ENCODE data around the gene DCTN1.

DNA sequence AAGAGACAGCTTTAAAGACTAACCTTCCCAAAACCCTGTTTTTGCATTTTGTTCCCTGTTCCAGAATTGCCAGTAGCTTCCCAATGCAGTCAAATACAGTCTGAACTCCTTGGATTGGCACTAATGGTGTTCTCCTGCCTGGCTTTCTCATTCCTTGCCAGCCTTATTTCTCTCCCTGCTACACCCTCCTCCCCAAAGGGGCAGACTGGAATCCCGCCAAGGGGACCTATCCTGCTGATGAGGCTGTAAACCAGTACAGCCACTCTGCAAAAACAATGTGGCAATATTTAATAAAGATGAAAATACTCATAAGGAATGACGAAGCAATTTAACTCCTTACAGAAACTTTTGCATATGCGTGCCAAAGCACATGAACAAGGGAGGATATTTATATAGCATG, 32.4 kb downstream of the DCTN1 start:
- TF ChIP-seq, protein P1, sequence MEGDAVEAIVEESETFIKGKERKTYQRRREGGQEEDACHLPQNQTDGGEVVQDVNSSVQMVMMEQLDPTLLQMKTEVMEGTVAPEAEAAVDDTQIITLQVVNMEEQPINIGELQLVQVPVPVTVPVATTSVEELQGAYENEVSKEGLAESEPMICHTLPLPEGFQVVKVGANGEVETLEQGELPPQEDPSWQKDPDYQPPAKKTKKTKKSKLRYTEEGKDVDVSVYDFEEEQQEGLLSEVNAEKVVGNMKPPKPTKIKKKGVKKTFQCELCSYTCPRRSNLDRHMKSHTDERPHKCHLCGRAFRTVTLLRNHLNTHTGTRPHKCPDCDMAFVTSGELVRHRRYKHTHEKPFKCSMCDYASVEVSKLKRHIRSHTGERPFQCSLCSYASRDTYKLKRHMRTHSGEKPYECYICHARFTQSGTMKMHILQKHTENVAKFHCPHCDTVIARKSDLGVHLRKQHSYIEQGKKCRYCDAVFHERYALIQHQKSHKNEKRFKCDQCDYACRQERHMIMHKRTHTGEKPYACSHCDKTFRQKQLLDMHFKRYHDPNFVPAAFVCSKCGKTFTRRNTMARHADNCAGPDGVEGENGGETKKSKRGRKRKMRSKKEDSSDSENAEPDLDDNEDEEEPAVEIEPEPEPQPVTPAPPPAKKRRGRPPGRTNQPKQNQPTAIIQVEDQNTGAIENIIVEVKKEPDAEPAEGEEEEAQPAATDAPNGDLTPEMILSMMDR (conservative IDR thresholded peaks at IDR 0.05; ENCODE audit: low read length): no peak
- no peak for TF ChIP-seq EZH2phosphoT487 (IDR thresholded peaks at IDR 0.05; ENCODE audit: borderline replicate concordance)

All from Loucy (cell line).